Fibroblast of gingiva (primary cell): ENCODE data around the gene CDK14.

ENCODE experiments used
- DNase-seq: peaks from one replicate; pipeline ENCODE4 v3.0.0-alpha.2; 2011; ENCODE audit warnings: low read depth

The CDK14 gene

DNA sequence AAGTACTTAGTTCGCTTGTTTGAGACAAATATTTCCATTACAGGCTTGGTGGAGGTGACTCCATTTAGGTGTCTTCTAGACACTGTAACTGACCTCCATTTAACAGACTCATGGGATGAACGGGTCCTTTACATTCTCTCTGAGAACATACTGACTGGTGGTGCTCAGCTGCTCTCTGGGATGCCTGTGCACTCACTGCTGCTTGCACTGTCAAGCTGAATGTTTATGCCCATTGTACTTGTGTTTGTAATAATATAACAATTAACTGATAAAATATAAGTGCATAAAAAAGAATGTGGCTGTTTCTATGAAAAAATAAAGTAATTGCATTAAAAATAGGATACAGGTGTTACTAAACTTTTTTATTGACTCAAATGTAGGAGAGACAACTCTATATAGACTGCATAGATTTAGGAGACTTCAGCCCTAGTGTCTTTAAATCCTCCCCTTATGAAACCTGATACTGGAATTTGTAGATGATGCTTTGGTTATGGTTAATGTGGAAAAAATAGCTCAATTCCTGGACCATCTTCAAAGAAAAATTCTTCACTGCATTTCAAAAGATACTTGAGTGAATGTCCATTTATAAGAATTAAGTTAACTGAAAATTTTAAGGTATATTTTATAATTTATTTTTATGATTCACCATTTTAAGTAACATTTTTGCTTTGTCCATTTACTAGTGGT lies 85.4 kb downstream of the CDK14 start:
- DNase-seq, result no peak

DNA sequence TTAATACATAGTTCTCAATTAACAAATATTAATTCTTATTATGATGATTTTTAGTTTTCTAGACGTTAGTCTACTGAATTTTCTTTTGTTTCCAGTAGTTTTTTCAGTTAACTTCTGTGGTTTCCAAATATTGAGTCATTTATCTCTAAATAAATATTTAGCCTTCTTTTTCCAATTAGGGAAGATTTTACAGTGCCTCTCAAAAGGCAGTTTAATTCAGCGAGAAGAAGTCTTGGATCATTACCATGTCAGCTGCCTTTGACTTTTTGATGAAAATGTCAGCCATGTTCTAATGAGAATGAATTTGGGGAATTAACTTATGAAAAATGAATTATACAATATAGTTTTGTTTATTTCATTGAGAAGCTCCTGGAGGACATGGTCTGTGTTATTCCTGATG lies 90.0 kb downstream of the CDK14 start:
- no peak for DNase-seq

DNA sequence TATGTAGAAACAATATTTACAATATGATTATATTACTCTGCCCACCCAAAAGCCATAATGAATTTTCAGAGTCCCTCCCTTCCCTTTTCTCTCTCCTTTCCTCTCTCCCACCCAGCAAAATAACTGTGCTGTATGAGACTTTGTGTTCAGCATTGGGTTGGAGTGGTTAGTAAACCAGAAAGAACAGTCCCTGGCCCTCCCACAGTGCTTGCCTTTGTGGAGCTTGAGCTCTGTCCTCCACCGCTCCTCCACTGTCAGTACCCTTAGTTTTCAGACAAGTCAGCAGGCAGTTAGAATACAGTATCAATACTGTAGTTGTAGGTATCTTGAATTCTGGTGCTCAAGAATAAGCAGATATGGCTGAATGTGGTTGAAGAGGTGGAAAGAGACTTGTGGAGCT lies 92.7 kb downstream of the CDK14 start:
- no peak for DNase-seq

DNA sequence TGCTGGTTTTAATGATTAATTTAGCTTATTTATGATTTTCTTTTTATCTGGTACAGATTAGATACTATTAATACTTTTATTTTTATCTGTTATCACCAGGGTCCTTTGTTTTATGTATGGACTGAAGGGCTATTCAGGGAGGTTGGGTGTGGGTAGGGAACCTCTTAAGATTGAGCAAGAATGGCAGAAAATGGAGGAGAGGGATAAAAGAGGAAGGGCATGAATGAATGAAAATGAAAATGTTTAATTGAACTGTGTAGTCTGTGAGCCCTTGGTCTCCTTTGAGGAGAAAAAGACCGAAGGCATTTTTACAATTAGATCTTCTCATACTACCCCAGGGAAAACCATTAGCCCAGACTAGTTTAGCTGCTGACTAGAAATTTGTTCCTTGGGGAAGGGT lies 93.1 kb downstream of the CDK14 start:
- no peak for DNase-seq

DNA sequence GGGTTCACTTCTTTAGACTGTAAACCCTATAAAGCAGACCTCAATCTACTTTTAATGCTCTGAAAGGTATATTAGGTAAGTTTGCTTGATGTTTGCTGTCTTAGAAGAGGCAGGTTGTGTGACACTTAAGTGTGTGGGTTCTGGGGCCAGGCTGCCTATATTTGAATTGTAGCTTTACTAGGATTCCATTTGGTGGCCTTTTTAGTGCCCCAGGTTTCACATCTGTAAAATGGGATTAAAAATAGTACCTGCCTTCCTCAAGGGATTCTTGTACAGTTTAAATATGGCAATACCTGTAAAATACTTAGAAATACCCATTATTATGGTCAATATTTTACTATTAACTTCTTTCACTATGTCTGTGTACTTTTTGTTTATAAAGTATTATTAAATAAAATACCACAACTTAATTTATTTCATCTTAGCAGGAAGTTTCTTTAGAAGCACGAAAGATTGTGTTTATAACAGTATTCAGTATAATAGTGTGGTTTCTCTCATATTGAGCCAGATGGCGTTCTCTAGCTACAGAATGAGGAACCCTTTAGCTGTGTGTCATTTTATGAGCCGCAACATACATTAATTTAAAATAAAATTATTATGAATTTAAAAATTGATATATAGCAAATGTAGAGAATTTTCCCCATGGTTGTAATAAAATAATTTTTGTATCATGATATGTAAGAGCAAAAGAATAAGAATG lies 94.2 kb downstream of the CDK14 start:
- DNase-seq, result no peak

DNA sequence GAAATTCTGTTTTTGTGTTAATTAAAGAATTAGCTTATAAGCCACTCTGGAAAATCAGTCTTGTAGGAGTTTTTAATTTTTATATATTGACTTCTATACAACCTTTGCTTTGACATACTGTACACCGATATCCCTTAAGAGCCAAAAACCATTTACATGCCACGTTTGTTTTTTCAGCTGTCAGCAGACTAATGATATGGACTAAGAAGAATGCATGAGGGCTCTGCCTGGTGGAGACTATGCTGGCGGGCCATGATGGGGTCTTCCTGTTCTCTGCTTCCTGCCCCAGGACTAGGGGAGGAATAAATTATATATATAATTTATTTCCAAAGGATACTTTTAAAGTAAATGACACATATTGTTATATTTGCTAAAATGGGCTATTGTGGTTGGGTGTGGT lies 96.3 kb downstream of the CDK14 start:
- no peak for DNase-seq

DNA sequence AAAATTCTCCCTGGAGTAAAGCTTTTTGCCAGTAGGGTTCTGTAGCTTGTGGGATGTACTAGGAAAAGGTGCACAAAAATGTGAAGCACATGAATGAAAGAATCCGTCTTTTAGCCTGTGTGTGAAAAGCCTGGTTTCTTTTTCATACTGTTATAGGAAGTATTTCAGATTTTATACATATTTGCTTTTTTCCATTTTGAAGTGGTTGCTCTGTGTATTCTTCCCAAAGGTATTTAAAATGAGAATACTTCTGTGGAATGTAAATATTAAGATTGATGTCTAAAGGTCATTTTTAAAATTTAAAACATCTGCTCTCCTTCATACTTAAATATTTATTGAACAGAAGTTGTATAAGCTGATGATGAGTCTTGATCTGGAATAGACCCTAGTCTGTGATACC lies 96.8 kb downstream of the CDK14 start:
- no peak for DNase-seq

DNA sequence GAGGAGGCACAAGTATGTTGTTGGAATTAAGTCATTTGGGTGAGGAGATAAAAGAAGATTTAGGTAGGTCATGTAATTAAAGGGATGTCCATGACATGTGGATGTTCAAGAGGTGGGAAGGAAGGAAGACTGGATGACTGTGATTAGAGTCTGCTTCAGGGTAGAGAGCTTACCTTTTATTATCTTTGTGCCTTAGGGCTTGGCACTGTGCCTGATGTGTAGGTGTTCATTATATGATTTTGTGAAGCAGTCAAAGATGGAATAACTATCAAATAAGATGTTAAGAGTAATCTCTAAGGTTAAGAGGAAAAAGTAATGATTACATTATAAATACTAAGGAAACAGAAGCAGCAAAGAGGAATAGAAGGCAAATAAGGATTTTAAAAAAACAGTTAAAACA lies 97.8 kb downstream of the CDK14 start:
- DNase-seq, result no peak

DNA sequence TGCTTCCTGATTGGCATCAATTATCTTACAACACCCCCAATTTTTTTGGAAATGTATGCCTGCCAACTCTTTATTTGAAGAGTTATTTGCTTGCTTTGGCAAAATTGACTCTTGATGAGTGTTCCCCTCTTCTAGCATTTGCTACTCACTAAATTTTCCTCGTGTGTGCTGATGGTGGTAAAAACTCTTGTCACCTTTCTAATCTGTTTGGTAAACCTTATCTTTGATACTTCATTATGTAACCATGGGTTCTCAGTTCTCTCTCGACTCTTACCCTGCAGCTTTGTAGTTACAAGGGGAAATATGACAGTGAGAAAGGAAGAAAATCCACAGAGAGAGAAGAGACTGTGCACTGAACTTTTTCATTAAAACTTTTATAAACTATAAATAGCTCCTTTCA lies 102.5 kb downstream of the CDK14 start:
- no peak for DNase-seq

DNA sequence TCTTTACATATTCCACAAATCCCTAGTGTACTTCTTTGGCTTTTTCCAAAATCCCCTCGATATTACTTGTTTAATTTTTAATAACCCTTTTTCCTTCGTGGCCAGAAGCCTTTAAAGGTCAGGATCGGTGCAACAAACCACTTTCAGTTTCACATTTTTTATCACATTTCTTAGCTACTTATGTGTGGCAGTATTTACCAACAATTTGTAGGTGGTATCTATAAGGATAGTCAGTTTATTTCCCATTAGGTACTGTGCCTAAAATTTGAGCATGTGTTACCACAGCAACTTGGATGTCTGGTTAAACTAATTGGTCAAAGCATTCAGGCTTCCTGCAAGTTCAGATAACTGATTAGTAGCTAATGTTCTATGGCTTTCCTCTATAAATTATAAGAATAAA lies 104.9 kb downstream of the CDK14 start:
- DNase-seq, result no peak

DNA sequence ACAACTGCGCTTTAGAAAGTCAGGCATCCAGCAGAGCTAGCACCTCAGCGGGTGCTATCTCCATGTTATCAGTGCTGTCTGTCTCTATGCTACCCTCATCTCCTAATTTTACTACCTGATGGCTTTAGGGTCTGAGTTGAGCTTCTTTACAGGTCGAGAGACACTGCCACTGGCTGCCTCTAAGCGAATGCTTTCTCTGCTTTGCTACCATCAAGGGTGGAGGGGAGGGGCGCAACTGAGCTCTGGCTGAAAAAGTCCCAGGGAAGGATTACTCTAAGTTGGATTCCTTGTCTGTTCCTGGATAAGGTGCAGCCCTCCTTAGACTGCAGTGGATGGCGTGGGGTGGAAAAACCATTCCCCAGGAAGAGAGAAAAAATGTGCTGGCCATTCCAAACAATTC lies 105.7 kb downstream of the CDK14 start:
- no peak for DNase-seq

DNA sequence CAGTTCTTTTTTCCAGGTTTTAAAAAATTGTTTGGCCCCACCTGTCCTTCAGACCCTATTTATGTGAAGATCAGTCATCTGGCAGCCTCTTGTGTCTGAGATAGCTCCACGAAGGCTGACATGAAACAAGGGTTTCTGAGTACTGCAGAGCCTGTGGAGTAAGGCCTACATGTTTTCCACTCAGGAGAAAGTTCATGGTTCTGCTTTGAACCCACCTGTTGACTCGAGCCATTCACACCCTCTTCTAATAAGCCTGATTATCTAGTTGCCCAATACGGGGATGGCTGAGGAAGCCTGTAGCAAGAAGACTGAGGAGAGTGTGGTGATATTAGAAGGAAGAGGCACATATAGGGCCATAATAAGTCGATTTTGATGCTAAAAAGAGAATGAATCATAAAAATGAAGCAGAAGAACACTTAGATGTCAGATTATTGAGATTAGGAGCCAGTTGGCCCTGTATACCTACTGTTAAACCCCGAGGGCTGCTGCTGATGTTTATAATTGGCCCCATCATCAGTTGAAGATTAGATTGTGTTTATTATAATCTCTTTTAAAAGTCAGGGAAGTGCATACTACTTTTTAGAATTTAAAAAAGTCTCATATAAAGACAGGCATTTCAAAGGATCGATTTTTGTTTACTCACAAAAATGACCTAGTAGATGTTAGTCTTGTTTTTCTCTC lies 109.4 kb downstream of the CDK14 start:
- DNase-seq, result no peak

DNA sequence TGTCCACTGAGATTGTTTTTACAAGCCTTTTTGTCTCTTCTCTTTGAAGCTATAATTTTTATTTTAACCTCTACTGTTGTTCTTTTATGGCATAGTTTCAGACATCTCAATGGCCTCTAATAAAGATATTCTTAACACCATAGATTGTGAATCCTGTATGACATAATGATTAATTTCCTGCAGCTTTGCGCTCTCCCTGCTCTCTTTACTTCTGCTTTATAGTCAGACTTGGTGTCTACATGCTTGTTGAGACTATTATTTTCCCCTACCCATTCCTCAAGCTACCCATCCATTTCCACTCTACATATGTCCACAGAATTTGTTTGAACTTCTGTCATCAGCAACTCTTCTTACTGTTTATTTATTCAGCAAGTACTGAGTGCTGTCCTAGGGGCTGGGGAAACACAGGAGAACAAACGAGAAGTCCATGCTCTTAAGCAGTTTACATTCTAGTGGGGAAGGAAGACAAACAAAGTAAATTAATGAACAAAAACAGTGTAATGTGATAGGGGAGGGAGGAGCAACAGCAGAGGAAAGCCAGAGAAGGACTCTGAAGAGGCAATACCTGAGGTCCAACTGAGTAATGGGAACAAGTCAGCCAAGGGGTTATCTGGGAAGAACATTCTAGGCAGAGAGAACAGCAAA lies 110.1 kb downstream of the CDK14 start:
- peak; percentile 60 for DNase-seq

DNA sequence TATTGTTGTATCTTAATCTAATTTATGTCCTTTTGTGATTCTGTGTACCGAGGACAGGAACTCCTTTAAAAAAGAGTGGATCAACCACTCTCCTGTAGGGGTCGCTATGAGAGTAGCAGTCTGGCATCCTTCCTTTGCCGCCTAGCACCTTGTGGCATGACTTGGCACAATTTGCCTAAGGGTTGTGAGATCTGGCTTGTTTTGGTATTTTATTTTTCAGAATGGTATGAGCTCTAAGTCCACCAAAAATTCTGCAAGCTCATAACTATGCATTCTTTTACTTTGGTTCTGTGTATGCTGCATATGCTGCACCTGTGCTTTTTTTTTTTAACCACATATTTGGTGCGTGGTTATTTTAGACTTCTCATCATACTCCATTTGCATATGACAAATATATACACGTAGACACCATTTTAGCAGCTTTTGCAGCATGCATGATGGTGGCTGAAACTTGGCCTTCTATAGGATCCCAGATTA lies 112.8 kb downstream of the CDK14 start:
- no peak for DNase-seq

DNA sequence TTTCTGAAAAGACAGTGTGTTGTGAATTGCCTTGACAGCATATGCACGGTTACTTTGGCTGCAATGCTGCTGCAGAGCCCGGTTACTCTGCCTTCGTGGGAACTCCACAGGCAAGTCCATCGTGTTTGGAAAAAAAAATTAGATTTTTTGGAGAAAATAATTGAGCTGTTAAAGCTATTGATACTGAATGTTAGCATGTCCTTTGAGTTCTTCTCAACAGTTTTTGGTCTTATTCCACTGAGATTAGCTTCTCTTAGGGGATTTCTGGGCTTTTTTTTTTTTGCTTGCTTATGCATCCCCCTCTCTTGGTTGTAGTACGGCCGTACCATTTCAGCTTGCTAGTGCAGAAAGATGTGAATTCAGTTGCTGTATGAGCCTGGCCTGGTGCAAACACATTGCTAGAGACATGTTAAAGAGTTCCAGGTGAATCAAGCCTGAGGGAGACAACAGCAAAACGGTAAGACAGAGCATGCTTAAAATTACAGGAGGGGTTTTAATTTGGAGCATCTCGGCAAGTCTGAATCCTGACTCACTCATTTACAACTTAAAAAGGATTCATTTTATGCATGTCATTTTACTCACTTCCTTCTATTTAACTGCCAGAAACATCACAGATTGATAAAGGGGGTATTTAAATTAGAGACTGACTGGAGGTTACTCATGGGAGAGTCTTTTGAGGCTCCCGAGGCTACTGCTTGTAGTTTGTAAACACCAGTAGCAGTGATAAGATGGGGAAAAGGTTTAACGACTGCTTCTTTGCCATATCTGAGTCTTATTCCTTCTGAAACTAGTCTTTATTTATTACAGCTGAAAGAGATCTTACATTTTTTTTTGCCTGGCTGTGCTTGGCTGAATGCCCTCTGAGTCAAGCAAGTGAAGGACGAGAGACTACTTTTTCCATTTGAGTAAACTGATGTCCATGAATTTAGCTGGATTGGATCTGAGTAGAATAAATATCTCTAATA lies 113.7 kb downstream of the CDK14 start:
- DNase-seq, result peak; percentile 58

DNA sequence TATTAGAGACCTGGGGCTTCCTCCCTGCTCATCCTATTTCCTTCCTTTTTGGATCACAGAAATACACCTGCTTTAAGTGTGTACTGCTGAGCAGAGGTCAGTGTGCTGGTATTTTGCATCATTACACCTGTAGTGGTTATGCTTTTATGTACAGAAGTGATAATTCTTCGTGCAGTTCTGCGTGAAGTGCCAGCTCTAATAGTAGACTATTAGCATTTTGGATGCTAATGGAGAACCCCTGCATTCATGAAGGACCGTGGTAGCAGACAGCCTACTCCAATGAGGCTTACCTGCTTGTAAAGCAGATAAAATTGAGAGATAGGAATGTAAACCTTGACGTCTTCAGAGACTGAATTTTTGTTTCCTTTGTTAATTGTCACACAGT lies 114.3 kb downstream of the CDK14 start:
- DNase-seq, result no peak

DNA sequence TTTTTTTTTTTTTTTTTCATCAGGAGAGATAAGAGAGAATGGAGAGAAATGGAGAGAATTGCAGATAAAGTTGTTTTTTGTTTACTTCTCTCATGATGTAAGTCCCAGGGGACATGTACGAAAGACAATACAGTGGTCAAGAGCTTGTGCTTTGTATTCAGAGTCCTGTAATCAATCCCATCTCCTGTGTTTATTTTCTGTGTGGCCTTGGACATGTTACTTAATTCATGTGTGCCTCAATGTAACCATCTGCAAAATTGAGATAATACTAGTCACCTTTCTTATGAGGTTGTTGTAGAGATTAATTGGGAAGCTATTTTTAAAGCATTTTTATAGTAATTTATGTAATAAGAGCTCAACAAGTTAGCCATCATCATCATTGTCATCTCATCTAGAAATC lies 117.5 kb downstream of the CDK14 start:
- DNase-seq, result peak; percentile 13

DNA sequence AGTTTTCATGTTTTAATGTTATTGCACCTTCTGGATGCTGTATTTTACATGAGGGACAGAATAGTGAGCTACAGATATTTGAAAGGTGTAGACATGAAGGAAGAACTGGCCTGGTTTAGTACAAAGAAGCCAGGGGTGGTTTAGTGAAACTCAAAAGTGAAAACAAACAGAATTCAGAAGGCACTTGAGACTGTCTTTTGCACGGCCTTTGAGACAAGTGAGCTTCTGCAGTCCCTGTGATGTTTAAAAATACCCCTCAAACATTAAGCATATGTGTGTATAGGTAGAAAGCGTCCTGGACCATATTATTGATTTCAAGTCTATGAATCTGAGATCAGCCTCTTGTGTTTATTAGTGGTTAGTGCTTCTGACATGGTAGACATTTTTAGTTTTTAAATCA lies 118.9 kb downstream of the CDK14 start:
- no peak for DNase-seq

DNA sequence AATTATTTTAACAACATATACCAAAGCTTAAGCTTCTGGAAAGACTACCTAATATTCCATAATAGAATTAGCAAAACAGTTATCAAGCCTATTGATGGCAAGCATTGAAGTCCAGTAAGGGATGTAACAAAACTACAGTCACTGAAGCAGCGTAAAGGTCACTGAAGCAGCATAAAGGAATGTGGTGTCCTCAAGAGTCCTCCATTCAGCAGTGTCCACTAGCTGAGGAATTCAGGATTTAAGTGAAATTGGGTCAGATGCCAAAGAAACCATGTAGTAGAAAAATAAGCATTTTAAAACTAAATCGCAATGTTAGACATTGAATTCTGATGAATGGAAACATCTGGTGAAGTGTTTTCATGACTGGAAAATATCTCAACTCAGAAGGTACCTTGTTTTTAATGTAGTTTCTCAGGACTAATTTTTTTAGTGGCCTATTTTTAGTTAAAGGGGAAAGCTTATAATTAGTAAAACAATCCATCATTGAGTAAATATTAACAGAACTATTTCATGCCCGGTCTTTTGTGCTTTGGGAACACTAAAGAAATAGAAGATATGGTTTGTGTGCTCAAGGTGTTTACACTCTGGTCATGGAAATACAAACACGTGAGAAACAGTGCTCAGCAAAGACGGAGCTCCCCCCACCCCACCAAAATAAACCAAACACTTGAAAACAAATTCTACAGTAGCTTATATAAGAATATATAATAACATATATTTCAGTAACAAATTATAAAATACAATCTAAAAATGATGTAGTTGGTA lies 121.4 kb downstream of the CDK14 start:
- peak; percentile 83 for DNase-seq

DNA sequence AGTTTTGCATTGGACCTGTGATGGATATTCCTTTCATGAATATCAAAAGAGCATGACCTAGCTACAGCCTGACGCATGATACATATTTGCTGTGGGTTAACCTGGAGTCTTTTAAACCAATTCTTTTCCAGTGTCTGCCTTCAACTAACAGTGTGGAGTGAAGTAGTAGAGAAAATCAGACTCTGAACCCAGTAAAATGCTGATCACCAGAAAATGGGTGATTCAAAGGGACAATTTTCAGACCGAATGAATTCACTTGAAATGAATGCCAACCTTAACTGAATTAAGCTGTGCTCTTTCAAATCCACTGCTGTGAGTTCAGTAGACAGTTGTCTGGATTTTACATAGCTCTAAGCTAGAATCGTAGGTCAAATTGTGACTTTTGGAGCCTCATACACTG lies 123.0 kb downstream of the CDK14 start:
- no peak for DNase-seq
